Hepatic stellate cell (primary cell): ENCODE data around the gene PAX9.

Experiments used
- DNase-seq: peaks from one replicate; pipeline ENCODE4 v3.0.0; 2011; ENCODE audit warnings: low spot score

Gene PAX9

GRCh38 chr14:36655963-36656686, 5.5 kb upstream of the PAX9 start:
- DNase-seq: no peak

DNA sequence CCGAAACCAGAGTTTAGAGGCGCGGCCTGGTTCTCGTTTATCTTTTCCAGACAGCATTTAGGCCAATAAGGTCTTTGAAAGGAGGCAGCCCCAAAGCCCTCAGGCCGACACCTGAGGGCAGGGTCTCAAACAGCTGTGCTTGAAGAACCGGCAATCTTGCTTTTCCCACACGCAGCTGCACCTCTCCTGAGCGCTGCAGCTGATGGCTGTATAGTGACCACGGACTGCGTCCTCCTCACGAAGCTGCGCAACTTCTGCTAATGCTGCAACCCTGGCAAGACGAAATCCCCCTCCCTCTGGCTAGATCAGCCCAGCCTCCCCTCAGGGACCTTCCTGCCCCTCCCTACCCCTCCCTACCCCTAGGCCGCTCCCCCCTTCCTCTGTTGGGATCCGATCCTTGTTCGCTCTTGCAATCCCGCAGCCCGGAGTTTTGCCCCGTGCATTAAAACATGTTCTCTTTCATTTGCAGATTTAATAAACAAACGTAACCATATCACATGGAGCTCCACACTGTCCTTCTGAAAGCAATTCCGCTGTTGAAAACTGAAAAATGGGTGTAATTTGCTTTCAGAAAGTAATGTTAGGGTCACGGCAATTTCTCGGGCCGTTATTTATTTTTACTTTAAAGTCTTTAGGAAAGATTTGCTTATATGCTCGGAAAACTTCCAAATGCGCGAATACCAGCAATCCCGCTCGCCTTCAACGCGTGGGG, 4.8 kb upstream of the PAX9 start:
- no peak for DNase-seq

- no peak for DNase-seq
Observed at GRCh38 chr14:36657399-36658122, 4.1 kb upstream of the PAX9 start.

GRCh38 chr14:36658123-36659009, 3.3 kb upstream of the PAX9 start:
- DNase-seq: no peak

DNA sequence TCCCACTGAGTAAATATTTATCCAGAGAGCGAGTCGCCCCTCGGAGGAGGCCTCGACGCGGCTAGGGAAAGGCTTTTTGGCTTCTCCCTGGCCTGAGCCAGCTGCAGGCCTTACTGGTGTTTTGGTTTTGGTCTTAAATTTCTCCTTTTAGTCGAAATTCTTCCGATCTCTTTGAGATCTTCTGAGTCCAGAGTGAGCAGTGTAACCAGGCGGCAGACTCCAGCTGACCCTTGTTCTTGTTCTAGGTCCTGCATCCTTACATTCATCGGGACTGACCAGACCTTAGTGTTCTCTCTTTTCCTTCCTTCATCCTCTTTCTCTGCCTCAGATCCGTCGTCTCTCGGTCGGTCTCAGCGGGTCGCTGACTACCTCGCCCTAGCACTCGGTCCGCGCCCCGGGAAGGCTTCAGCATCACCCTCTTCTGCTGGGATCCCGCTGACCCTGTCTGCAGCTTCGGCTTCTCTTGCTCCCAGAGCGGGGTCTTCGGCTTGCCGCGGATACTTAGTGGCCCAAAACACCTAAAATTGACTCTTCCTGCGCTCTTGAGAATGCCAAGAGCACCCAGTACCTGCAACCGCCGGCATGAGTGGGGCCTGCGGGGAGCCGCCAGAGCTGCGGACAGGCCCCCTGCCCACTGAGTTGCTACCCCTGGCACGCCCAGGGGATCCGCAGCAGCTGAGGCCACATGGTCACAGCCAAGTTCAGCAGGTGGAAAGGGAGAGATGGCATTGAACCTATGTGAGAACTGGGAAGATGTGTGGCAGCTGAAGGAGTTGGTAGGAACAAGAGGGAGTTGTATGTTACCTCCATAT, 2.4 kb upstream of the PAX9 start:
- DNase-seq: no peak

- DNase-seq: no peak
Observed at GRCh38 chr14:36659822-36660735, 1.6 kb upstream of the PAX9 start.

GRCh38 chr14:36660736-36661505, 739 bp upstream of the PAX9 start:
- DNase-seq: no peak

GRCh38 chr14:36662258-36662542, 540 bp downstream of the PAX9 start:
- DNase-seq: no peak

DNA sequence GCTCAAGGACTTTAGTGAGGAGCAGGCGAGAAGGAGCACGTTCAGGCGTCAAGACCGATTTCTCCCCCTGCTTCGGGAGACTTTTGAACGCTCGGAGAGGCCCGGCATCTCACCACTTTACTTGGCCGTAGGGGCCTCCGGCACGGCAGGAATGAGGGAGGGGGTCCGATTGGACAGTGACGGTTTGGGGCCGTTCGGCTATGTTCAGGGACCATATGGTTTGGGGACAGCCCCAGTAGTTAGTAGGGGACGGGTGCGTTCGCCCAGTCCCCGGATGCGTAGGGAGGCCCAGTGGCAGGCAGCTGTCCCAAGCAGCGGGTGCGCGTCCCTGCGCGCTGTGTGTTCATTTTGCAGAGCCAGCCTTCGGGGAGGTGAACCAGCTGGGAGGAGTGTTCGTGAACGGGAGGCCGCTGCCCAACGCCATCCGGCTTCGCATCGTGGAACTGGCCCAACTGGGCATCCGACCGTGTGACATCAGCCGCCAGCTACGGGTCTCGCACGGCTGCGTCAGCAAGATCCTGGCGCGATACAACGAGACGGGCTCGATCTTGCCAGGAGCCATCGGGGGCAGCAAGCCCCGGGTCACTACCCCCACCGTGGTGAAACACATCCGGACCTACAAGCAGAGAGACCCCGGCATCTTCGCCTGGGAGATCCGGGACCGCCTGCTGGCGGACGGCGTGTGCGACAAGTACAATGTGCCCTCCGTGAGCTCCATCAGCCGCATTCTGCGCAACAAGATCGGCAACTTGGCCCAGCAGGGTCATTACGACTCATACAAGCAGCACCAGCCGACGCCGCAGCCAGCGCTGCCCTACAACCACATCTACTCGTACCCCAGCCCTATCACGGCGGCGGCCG, 1.1 kb downstream of the PAX9 start:
- no peak for DNase-seq

DNA sequence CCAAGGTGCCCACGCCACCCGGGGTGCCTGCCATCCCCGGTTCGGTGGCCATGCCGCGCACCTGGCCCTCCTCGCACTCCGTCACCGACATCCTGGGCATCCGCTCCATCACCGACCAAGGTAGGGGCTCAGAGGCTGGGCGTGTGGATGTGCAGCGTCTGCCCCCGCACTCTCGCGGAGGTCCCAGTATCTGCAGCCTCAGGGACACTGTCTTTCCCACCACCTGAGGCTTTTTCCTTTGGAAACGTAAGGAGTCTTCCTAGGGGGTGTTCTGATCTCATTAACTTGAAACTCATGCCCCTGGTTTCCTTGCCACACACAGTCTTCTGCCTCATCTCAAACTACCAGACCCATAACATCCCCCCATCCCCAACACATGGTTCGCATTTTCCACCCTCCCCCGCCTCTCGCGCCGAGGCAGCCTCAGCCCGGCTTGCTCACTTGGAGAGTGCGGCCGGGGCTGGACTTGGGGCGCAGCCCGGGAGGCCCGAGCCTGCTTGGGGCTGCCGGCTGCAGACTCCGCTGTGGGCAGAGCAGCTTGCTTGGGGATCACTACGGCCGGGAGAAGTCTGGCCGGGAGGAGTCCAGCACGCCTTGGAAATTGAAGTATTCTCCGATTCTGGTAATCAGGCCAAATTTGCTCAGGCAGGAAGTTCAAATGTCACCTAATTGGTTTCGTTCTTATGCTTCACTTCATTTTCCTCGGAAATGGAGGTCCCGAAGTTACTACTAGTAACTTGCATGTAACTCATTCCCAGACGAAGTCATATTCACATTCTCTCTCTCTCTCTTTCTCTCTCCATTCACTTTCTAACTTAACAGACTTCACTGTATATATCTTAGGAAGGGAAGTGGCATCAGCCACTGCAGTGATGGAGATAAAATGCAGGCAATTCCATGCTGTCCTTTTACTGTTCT, 2.0 kb downstream of the PAX9 start:
- DNase-seq: no peak

GRCh38 chr14:36664322-36665193, 2.9 kb downstream of the PAX9 start:
- DNase-seq: no peak

GRCh38 chr14:36665887-36666415, 4.3 kb downstream of the PAX9 start:
- DNase-seq: no peak

DNA sequence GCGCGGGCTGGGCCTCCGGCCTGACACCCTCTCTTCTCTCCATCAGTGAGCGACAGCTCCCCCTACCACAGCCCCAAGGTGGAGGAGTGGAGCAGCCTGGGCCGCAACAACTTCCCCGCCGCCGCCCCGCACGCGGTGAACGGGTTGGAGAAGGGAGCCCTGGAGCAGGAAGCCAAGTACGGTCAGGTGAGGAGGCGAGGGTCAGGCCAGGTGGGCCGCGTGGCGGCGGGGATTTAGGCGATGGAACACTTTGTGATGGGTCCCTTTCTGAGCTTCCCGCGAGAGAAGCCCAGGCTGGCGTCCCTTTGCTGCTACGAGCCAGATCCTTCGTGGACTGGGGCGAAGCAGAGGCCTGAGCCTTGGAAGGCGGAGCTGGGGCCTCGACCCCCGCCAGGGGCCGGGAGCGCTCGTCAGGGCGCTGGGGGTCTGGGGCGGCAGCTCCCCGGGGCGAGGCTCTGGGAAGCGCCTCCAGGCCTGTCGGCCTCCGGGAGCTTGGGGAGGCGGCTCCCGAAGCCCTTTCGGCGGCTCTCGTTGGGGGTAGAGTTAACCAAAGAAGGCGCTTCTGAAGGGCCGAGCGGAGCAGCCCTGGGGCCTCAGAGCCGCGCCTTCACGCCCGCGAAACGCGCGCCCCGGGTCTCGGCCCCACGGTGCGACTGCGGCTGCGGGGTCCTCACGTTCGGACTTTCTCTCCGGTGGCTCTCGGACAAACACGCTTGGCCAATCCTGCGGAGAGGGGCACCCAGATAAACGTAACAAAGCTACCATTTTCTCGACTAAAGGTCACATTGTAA, 5.0 kb downstream of the PAX9 start:
- no peak for DNase-seq

GRCh38 chr14:36667679-36668078, 6.0 kb downstream of the PAX9 start:
- no peak for DNase-seq

DNA sequence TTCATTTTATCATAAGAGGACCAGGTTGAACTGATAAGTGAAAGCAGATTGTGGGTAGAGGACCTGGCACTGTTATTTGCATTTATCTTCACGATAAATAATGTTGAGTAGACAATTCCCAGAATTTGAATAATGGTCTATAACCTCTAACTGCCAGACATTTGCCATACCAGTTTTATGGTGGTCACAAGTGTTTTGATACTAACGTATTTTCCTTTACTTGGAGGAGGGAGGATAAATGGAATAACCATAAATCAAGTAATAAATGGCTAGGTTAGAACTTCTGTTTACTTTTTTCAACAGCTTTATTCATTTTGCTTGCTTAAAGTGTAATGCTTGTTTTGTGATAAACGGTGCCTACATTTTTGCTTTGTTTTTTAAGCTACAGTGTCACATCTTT, 9.5 kb downstream of the PAX9 start:
- no peak for DNase-seq
